IMR-90 (cell line): Measurements from ENCODE around the gene RAI14. TPM values are rescaled to one million over a fixed set of nuclear protein-coding genes. Genes with fewer than 3 reads are reported as not detected.

ENCODE experiments used
- ATAC-seq: fragments of 200-7000 bp; cut with Tn5 transposase; 2 replicates; pipeline ENCODE4 v1.9.1; 2020; ENCODE audit warnings: low read depth, mild to moderate bottlenecking, moderate library complexity
- BruUV-seq: library from RNA; stranded (reverse); fragments of 400-500 nt; replicated peaks from 2 replicates; lab custom pipeline; 2021; lab: Mats Ljungman, UMichigan
- CTCF ChIA-PET: fragments of 300-600 bp; formaldehyde crosslinking; extraction: SDS; loops from one replicate; lab custom pipeline; 2021; ENCODE audit warnings: antibody characterized with exemption; lab: Yijun Ruan, JAX
- POLR2A ChIA-PET: fragments of 300-600 bp; sonication (Branson Sonifier 250); formaldehyde crosslinking; loops from one replicate; lab custom pipeline; 2022; ENCODE audit warnings: antibody characterized with exemption; ENCODE audit not compliant: unreplicated experiment; lab: Charles Lee
- DNase-seq: peaks from one replicate; pipeline ENCODE4 v3.0.0; 2013
- H2AFZ ChIP-seq: replicated peaks from 2 replicates; pipeline ENCODE3; 2013; ENCODE audit warnings: low read length, mild to moderate bottlenecking; ENCODE audit not compliant: poor library complexity
- H2AK5ac ChIP-seq: 2 replicates; pipeline ENCODE4 v1.6.1; 2013; ENCODE audit warnings: low read depth, low read length, inconsistent platforms
- H2AK9ac ChIP-seq: replicated peaks from 2 replicates; pipeline ENCODE3; 2013; ENCODE audit warnings: mild to moderate bottlenecking, low read depth, low read length, moderate library complexity; ENCODE audit not compliant: poor library complexity
- H2BK120ac ChIP-seq: 2 replicates; pipeline ENCODE4 v1.6.1; 2013; ENCODE audit warnings: low read depth, low read length, inconsistent platforms
- H2BK15ac ChIP-seq: 3 replicates; pipeline ENCODE4 v1.6.1; 2013; ENCODE audit warnings: low read depth, low read length, inconsistent platforms
- H2BK20ac ChIP-seq: 2 replicates; pipeline ENCODE4 v1.6.1; 2013; ENCODE audit warnings: low read depth, mild to moderate bottlenecking, inconsistent platforms, low read length, moderate library complexity
- H2BK5ac ChIP-seq: 2 replicates; pipeline ENCODE4 v1.6.1; 2013; ENCODE audit warnings: mild to moderate bottlenecking, low read depth, low read length, inconsistent platforms; ENCODE audit not compliant: poor library complexity, severe bottlenecking
- H3K14ac ChIP-seq: replicated peaks from 2 replicates; pipeline ENCODE4 v1.6.1; 2013; ENCODE audit warnings: low read depth, low read length, inconsistent platforms
- H3K18ac ChIP-seq: 2 replicates; pipeline ENCODE4 v1.6.1; 2013; ENCODE audit warnings: low read depth, low read length, control low read depth
- H3K23ac ChIP-seq: 2 replicates; pipeline ENCODE4 v1.6.1; 2013; ENCODE audit warnings: low read depth, low read length, inconsistent platforms
- H3K27ac ChIP-seq: 2 replicates; pipeline ENCODE4 v1.5.1; 2013; ENCODE audit warnings: mild to moderate bottlenecking, control low read depth, low read length; ENCODE audit not compliant: insufficient read depth
- H3K27me3 ChIP-seq: 2 replicates; pipeline ENCODE4 v1.6.1; 2013; ENCODE audit warnings: low read length; ENCODE audit not compliant: control insufficient read depth, insufficient read depth
- H3K36me3 ChIP-seq: 2 replicates; pipeline ENCODE4 v1.6.1; 2013; ENCODE audit warnings: low read length, mixed read lengths; ENCODE audit not compliant: control insufficient read depth, insufficient read depth
- H3K4ac ChIP-seq: 2 replicates; pipeline ENCODE4 v1.6.1; 2013; ENCODE audit warnings: low read depth, low read length, inconsistent platforms
- H3K4me1 ChIP-seq: 2 replicates; pipeline ENCODE4 v1.6.1; 2013; ENCODE audit warnings: low read length, mixed read lengths; ENCODE audit not compliant: control insufficient read depth, insufficient read depth
- H3K4me2 ChIP-seq: 2 replicates; pipeline ENCODE4 v1.6.1; 2013; ENCODE audit warnings: low read depth, mild to moderate bottlenecking, control low read depth, low read length, moderate library complexity
- H3K4me3 ChIP-seq: 2 replicates; pipeline ENCODE4 v1.5.1; 2013; ENCODE audit warnings: low read depth, mild to moderate bottlenecking, control low read depth, low read length, moderate library complexity; ENCODE audit not compliant: insufficient read depth
- H3K56ac ChIP-seq: 2 replicates; pipeline ENCODE4 v1.6.1; 2013; ENCODE audit warnings: low read length, inconsistent platforms; ENCODE audit not compliant: insufficient read depth; ENCODE audit errors: extremely low read depth
- H3K79me1 ChIP-seq, 2 experiments: 2 replicates each; pipeline ENCODE4 v1.6.1; 2013; ENCODE audit warnings: low read length in 2 of 2, inconsistent platforms in 1 of 2, low read depth in 1 of 2
- H3K9ac ChIP-seq: 2 replicates; pipeline ENCODE4 v1.6.1; 2013; ENCODE audit warnings: low read depth, low read length, control low read depth
- H3K9me1 ChIP-seq: 2 replicates; pipeline ENCODE4 v1.6.1; 2013; ENCODE audit warnings: low read length, inconsistent platforms; ENCODE audit not compliant: insufficient read depth
- H3K9me3 ChIP-seq: 2 replicates; pipeline ENCODE4 v1.6.1; 2013; ENCODE audit warnings: low read length; ENCODE audit not compliant: control insufficient read depth, insufficient read depth
- H4K20me1 ChIP-seq: 2 replicates; pipeline ENCODE4 v1.6.1; 2013; ENCODE audit warnings: low read length, inconsistent platforms; ENCODE audit not compliant: insufficient read depth
- H4K5ac ChIP-seq: 2 replicates; pipeline ENCODE4 v1.6.1; 2013; ENCODE audit warnings: mild to moderate bottlenecking, low read depth, low read length, control low read depth
- H4K8ac ChIP-seq, 2 experiments: 2 replicates each; pipeline ENCODE4 v1.6.1; 2013; ENCODE audit warnings: low read depth in 2 of 2, low read length in 2 of 2, control low read depth in 1 of 2, inconsistent platforms in 1 of 2
- H4K91ac ChIP-seq: 2 replicates; pipeline ENCODE4 v1.6.1; 2013; ENCODE audit warnings: low read depth, low read length, inconsistent platforms; ENCODE audit not compliant: insufficient read depth
- BHLHE40 ChIP-seq: fragments of 150-350 bp; IDR thresholded peaks from 2 replicates; pipeline ENCODE4 v1.6.1; 2016; ENCODE audit warnings: mild to moderate bottlenecking, low read depth, low read length
- CEBPB ChIP-seq: IDR thresholded peaks from 2 replicates; pipeline ENCODE4 v1.6.1; 2012; ENCODE audit warnings: low read depth, low read length, improper control_type of control experiment
- CHD1 ChIP-seq: IDR thresholded peaks from 2 replicates; pipeline ENCODE4 v1.6.1; 2012; ENCODE audit warnings: low read depth, low read length, improper control_type of control experiment
- CTCF ChIP-seq: conservative IDR thresholded peaks from 2 replicates; pipeline ENCODE4 v1.5.1; 2012; ENCODE audit warnings: mild to moderate bottlenecking, low read depth, low read length, improper control_type of control experiment
- FOS ChIP-seq: fragments of 150-350 bp; IDR thresholded peaks from 2 replicates; pipeline ENCODE4 v1.6.1; 2016; ENCODE audit warnings: low read depth, low read length
- MAFK ChIP-seq: IDR thresholded peaks from 2 replicates; pipeline ENCODE4 v1.6.1; 2012; ENCODE audit warnings: low read depth, low read length, improper control_type of control experiment
- MAZ ChIP-seq: IDR thresholded peaks from 2 replicates; pipeline ENCODE4 v1.6.1; 2012; ENCODE audit warnings: low read depth, mild to moderate bottlenecking, low read length, improper control_type of control experiment, moderate library complexity, borderline replicate concordance
- RAD21 ChIP-seq: IDR thresholded peaks from 2 replicates; pipeline ENCODE4 v1.6.1; 2012; ENCODE audit warnings: low read length, improper control_type of control experiment
- RCOR1 ChIP-seq: IDR thresholded peaks from 2 replicates; pipeline ENCODE4 v1.6.1; 2012; ENCODE audit warnings: mild to moderate bottlenecking, low read length, improper control_type of control experiment; ENCODE audit not compliant: insufficient replicate concordance
- RFX5 ChIP-seq: IDR thresholded peaks from 2 replicates; pipeline ENCODE4 v1.8.0; 2012; ENCODE audit warnings: low read depth, mild to moderate bottlenecking, low read length, moderate library complexity
- SMC3 ChIP-seq: fragments of 150-350 bp; IDR thresholded peaks from 2 replicates; pipeline ENCODE4 v1.6.1; 2016; ENCODE audit warnings: low read depth, mild to moderate bottlenecking, antibody characterized with exemption, low read length, moderate library complexity
- whole genome bisulfite sequencing, 2 experiments: methylation state at CpG; one replicate each; pipeline versions ENCODE4 v1.1.5 to v1.1.7; 2013; ENCODE audit warnings: missing lambda C conversion rate in 2 of 2; ENCODE audit not compliant: insufficient read length in 1 of 2; ENCODE audit errors: extremely low coverage in 2 of 2; 5-methylcytosine and 5-hydroxymethylcytosine counted together
- dilution Hi-C: fragments of 300-500 bp; cut with HindIII; formaldehyde crosslinking; loops from one replicate; pipeline ENCODE4 v1.14.3; 2018; ENCODE audit warnings: low sequenced_read_pairs; ENCODE audit not compliant: unreplicated experiment
- in situ Hi-C: fragments of 300-500 bp; cut with MboI; formaldehyde crosslinking; loops from 3 replicates; pipeline ENCODE4 v1.14.3; 2019; ENCODE audit warnings: low sequenced_read_pairs, inconsistent platforms, mixed read lengths
- intact Hi-C: fragments of 100-400 bp; cut with micrococcal nuclease; formaldehyde crosslinking; loops from 2 replicates; pipeline ENCODE4 v1.10.0; 2022
- polyA plus RNA-seq, 3 experiments: library from polyadenylated mRNA; depleted of rRNA; stranded (reverse); fragments of >200 nt; gene quantifications; 2 replicates each; pipeline ENCODE4 v1.2.3, GENCODE V29; 2012; ENCODE audit warnings: low replicate concordance in 1 of 3
- total RNA-seq: library from RNA; depleted of rRNA; stranded (reverse); fragments of >200 nt; gene quantifications from 2 replicates; pipeline ENCODE4 v1.2.3, GENCODE V29; 2012
- TF ChIP-seq, protein P1 (sequence below): fragments of 150-350 bp; IDR thresholded peaks from 2 replicates; pipeline ENCODE4 v1.6.1; 2016; ENCODE audit warnings: low read depth, mild to moderate bottlenecking, low read length, moderate library complexity, borderline replicate concordance

Gene RAI14
- total and polyA plus RNA-seq, 2 of the 4 experiments (the other 2 are of a cell fraction): 221 to 267 TPM

- H3K79me1 ChIP-seq: peaks cover 8 to 21% of the 10 kb centered on the region in 2 experiments
- H2BK20ac ChIP-seq: no peak overlapping the region
- DNase-seq (no peak), ATAC-seq (no peak)
- TF ChIP-seq MAFK: no peak
- TF ChIP-seq BHLHE40: no peak
- TF ChIP-seq CHD1: no peak
- TF ChIP-seq SMC3: no peak
- TF ChIP-seq MAZ: no peak
- TF ChIP-seq, protein P1, sequence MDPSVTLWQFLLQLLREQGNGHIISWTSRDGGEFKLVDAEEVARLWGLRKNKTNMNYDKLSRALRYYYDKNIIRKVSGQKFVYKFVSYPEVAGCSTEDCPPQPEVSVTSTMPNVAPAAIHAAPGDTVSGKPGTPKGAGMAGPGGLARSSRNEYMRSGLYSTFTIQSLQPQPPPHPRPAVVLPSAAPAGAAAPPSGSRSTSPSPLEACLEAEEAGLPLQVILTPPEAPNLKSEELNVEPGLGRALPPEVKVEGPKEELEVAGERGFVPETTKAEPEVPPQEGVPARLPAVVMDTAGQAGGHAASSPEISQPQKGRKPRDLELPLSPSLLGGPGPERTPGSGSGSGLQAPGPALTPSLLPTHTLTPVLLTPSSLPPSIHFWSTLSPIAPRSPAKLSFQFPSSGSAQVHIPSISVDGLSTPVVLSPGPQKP: no peak
- TF ChIP-seq RFX5: no peak
- no peak for TF ChIP-seq CTCF
- no peak for TF ChIP-seq RCOR1
- TF ChIP-seq RAD21: no peak
- TF ChIP-seq CEBPB: no peak
- no peak for TF ChIP-seq FOS
- H3K36me3 ChIP-seq: no peaks in the 10 kb centered on the region
- H2AK5ac ChIP-seq: no peak overlapping the region
- H3K18ac ChIP-seq: no peak overlapping the region
- no peaks in the 10 kb centered on the region for H3K9me3 ChIP-seq
- H3K9me1 ChIP-seq: peaks cover 11% of the 10 kb centered on the region; the same call in 1 of the 2 replicates
- intact Hi-C loops: no loop called here
- H2BK120ac ChIP-seq: no peak overlapping the region
- no peak overlapping the region for H3K4me3 ChIP-seq
- ChIA-PET CTCF (no interaction called here), POLR2A (no interaction called here)
- no peak overlapping the region for H3K4me2 ChIP-seq
- no peak overlapping the region for H3K56ac ChIP-seq
- H4K5ac ChIP-seq: no peak overlapping the region
- no peak overlapping the region for H4K91ac ChIP-seq
- H3K4me1 ChIP-seq: peaks cover 21% of the 10 kb centered on the region
- no peak overlapping the region for H3K9ac ChIP-seq
- H2AFZ ChIP-seq: no peak overlapping the region
- in situ Hi-C loops: no loop called here
- no peak overlapping the region for H4K8ac ChIP-seq
- H4K20me1 ChIP-seq: no peaks in the 10 kb centered on the region
- BruUV-seq: no TSS peak
- H3K14ac ChIP-seq: no peak overlapping the region
- no peak overlapping the region for H3K23ac ChIP-seq
- WGBS, 2 experiments: no CpG with 5 or more reads among the region's 4 CpGs
- H2BK15ac ChIP-seq: no peak overlapping the region
- no peak overlapping the region for H2AK9ac ChIP-seq
- no peaks in the 10 kb centered on the region for H3K27me3 ChIP-seq
- no peak overlapping the region for H2BK5ac ChIP-seq
- H3K27ac ChIP-seq: no peak overlapping the region
- H3K4ac ChIP-seq: no peak overlapping the region
- dilution Hi-C loops: no loop called here
Measured at GRCh38 chr5:34630596-34630995, 25.5 kb upstream of the RAI14 start.
